HG02852 (cell line): Measurements from ENCODE around the gene SYNPO.

Source experiments
- ATAC-seq: cut with Tn5 transposase; IDR thresholded peaks from one replicate; pipeline ENCODE4 v1.9.1; 2021; ENCODE audit warnings: mild to moderate bottlenecking, moderate library complexity; ENCODE audit not compliant: unreplicated experiment

Gene SYNPO

GRCh38 chr5:150606476-150606875, 34.0 kb upstream of the SYNPO start:
- ATAC-seq = no peak

GRCh38 chr5:150607105-150607504, 33.4 kb upstream of the SYNPO start:
- ATAC-seq = no peak

- ATAC-seq = no peak
Observed at GRCh38 chr5:150607991-150608390, 32.5 kb upstream of the SYNPO start.

GRCh38 chr5:150608991-150609390, 31.5 kb upstream of the SYNPO start:
- ATAC-seq = no peak

- ATAC-seq = no peak
Observed at GRCh38 chr5:150609843-150610584, 30.4 kb upstream of the SYNPO start.

GRCh38 chr5:150611026-150611425, 29.4 kb upstream of the SYNPO start:
- no peak for ATAC-seq

GRCh38 chr5:150612405-150612804, 28.1 kb upstream of the SYNPO start:
- ATAC-seq = no peak

GRCh38 chr5:150612905-150613670, 27.4 kb upstream of the SYNPO start:
- ATAC-seq = no peak

GRCh38 chr5:150613991-150614660, 26.3 kb upstream of the SYNPO start:
- ATAC-seq = no peak

- ATAC-seq = no peak
Observed at GRCh38 chr5:150614661-150615060, 25.8 kb upstream of the SYNPO start.

- no peak for ATAC-seq
Observed at GRCh38 chr5:150615141-150615699, 25.2 kb upstream of the SYNPO start.

GRCh38 chr5:150616024-150616470, 24.4 kb upstream of the SYNPO start:
- no peak for ATAC-seq

GRCh38 chr5:150616506-150616905, 24.0 kb upstream of the SYNPO start:
- no peak for ATAC-seq

GRCh38 chr5:150618163-150618562, 22.3 kb upstream of the SYNPO start:
- no peak for ATAC-seq

- ATAC-seq = no peak
Observed at GRCh38 chr5:150618588-150619281, 21.7 kb upstream of the SYNPO start.

GRCh38 chr5:150619359-150620230, 20.9 kb upstream of the SYNPO start:
- no peak for ATAC-seq

- no peak for ATAC-seq
Observed at GRCh38 chr5:150621301-150621700, 19.2 kb upstream of the SYNPO start.

GRCh38 chr5:150622157-150622556, 18.3 kb upstream of the SYNPO start:
- ATAC-seq = no peak

- ATAC-seq = no peak
Observed at GRCh38 chr5:150623152-150623877, 17.1 kb upstream of the SYNPO start.
